HepG2 (cell line): ENCODE results near the gene PTPN3. TPM values are rescaled to one million over a fixed set of nuclear protein-coding genes. Genes with fewer than 3 reads are reported as not detected.

Experiments
- ASH2L ChIP-seq: fragments of 300-600, 200-600 bp; sonication (generic); IDR thresholded peaks from 2 replicates; pipeline ENCODE4 v1.7.0; 2017; ENCODE audit warnings: low read depth, mild to moderate bottlenecking, moderate library complexity, mixed read lengths, low read length; ENCODE audit not compliant: insufficient read length
- DPF2 ChIP-seq: sonication (generic); formaldehyde crosslinking; IDR thresholded peaks from 2 replicates; pipeline ENCODE4 v1.4.0; 2020; ENCODE audit warnings: mild to moderate bottlenecking, low read depth, missing genetic modification reagents, borderline replicate concordance
- EEA1 ChIP-seq: sonication (generic); formaldehyde crosslinking; IDR thresholded peaks from 2 replicates; pipeline ENCODE4 v1.5.1; 2020; ENCODE audit warnings: mild to moderate bottlenecking, missing genetic modification reagents, borderline replicate concordance
- ETV5 ChIP-seq: IDR thresholded peaks from 2 replicates; pipeline ENCODE4 v1.6.1; 2018; ENCODE audit warnings: missing biosample characterization, missing genetic modification reagents, inconsistent platforms, borderline replicate concordance
- HNRNPK ChIP-seq: fragments of 200-400 bp; formaldehyde crosslinking; IDR thresholded peaks from 2 replicates; pipeline ENCODE4 v1.6.1; 2018; ENCODE audit warnings: low read length, low read depth, moderate library complexity, mild to moderate bottlenecking; ENCODE audit not compliant: poor library complexity, severe bottlenecking
- MIXL1 ChIP-seq: IDR thresholded peaks from 2 replicates; pipeline ENCODE4 v1.6.1; 2016
- MTF1 ChIP-seq: sonication (generic); formaldehyde crosslinking; IDR thresholded peaks from 2 replicates; pipeline ENCODE4 v1.5.0; 2020; ENCODE audit warnings: missing genetic modification reagents
- MYPOP ChIP-seq: sonication (generic); formaldehyde crosslinking; IDR thresholded peaks from 2 replicates; pipeline ENCODE4 v1.8.1; 2023; ENCODE audit warnings: mild to moderate bottlenecking, moderate library complexity, missing genetic modification reagents
- NR3C1 ChIP-seq: sonication (generic); formaldehyde crosslinking; IDR thresholded peaks from 2 replicates; pipeline ENCODE4 v1.4.0; 2020; ENCODE audit warnings: missing genetic modification reagents
- RAD21 ChIP-seq: fragments of 450-650 bp; formaldehyde crosslinking; IDR thresholded peaks from 2 replicates; pipeline ENCODE4 v1.5.0; 2020; ENCODE audit warnings: mild to moderate bottlenecking
- RFX1 ChIP-seq: fragments of 450-650 bp; IDR thresholded peaks from 2 replicates; pipeline ENCODE4 v1.6.1; 2017
- RFX5 ChIP-seq: IDR thresholded peaks from 2 replicates; pipeline ENCODE4 v1.6.1; 2011; ENCODE audit warnings: low read depth, low read length, improper control_type of control experiment
- SIN3A ChIP-seq: IDR thresholded peaks from 2 replicates; pipeline ENCODE4 v1.6.1; 2011; ENCODE audit warnings: low read depth, mild to moderate bottlenecking, control low read depth, low read length, borderline replicate concordance
- SOX13 ChIP-seq, 3 experiments: fragments of 450-650 bp in 1 of 3; sonication (generic) in 1 of 3; formaldehyde crosslinking in 1 of 3; IDR thresholded peaks in 2 of 3; conservative IDR thresholded peaks in 1 of 3; 2 replicates each; pipeline versions ENCODE4 v1.5.0 to v1.6.1; 2016 to 2020; ENCODE audit warnings: antibody characterized with exemption in 1 of 3, mild to moderate bottlenecking in 1 of 3, missing compliant biosample characterization in 1 of 3, missing genetic modification reagents in 1 of 3, moderate library complexity in 1 of 3
- SRSF9 ChIP-seq: fragments of 200-400 bp; formaldehyde crosslinking; IDR thresholded peaks from 2 replicates; pipeline ENCODE4 v1.6.1; 2018; ENCODE audit warnings: borderline replicate concordance, mild to moderate bottlenecking, low read depth, low read length; ENCODE audit not compliant: insufficient read depth, poor library complexity, severe bottlenecking
- STAG1 ChIP-seq: sonication (generic); formaldehyde crosslinking; IDR thresholded peaks from 2 replicates; pipeline ENCODE4 v1.4.0; 2020; ENCODE audit warnings: missing genetic modification reagents
- XRCC5 ChIP-seq: fragments of 200-400 bp; formaldehyde crosslinking; optimal IDR thresholded peaks from 2 replicates; pipeline ENCODE3; 2017; ENCODE audit warnings: mild to moderate bottlenecking, low read length
- ZC3H13 ChIP-seq: sonication (generic); formaldehyde crosslinking; IDR thresholded peaks from 2 replicates; pipeline ENCODE4 v1.8.1; 2023; ENCODE audit warnings: mild to moderate bottlenecking, missing genetic modification reagents, moderate library complexity
- ZNF207 ChIP-seq: fragments of 450-650 bp; IDR thresholded peaks from 2 replicates; pipeline ENCODE4 v1.6.1; 2016; ENCODE audit warnings: antibody characterized with exemption, borderline replicate concordance
- ZNF274 ChIP-seq: sonication (generic); formaldehyde crosslinking; IDR thresholded peaks from 2 replicates; pipeline ENCODE4 v1.5.1; 2020; ENCODE audit warnings: mild to moderate bottlenecking, missing genetic modification reagents
- ZNF331 ChIP-seq: sonication (generic); formaldehyde crosslinking; IDR thresholded peaks from 2 replicates; pipeline ENCODE4 v1.4.0; 2020; ENCODE audit warnings: missing genetic modification reagents
- ZNF350 ChIP-seq: sonication (generic); formaldehyde crosslinking; IDR thresholded peaks from 2 replicates; pipeline ENCODE4 v1.4.0; 2020; ENCODE audit warnings: mild to moderate bottlenecking, low read depth, missing genetic modification reagents, borderline replicate concordance
- ZNF562 ChIP-seq: sonication (generic); formaldehyde crosslinking; IDR thresholded peaks from 2 replicates; pipeline ENCODE4 v1.8.0; 2022; ENCODE audit warnings: missing genetic modification reagents, borderline replicate concordance
- ZNF619 ChIP-seq: sonication (generic); formaldehyde crosslinking; IDR thresholded peaks from 2 replicates; pipeline ENCODE4 v1.4.0; 2020; ENCODE audit warnings: mild to moderate bottlenecking, missing genetic modification reagents
- ZNF747 ChIP-seq: sonication (generic); formaldehyde crosslinking; IDR thresholded peaks from 2 replicates; pipeline ENCODE4 v1.8.1; 2023; ENCODE audit warnings: missing genetic modification reagents, mild to moderate bottlenecking, borderline replicate concordance
- ZSCAN25 ChIP-seq: sonication (generic); formaldehyde crosslinking; IDR thresholded peaks from 2 replicates; pipeline ENCODE4 v1.8.0; 2022; ENCODE audit warnings: mild to moderate bottlenecking, missing genetic modification reagents
- polyA plus RNA-seq, 8 experiments: library from polyadenylated mRNA; depleted of rRNA in 3 of 8; stranded (reverse) in 7 of 8; unstranded in 1 of 8; fragments of >200 nt; fragmentation: Illumina TruSeq in 4 of 8; extraction: Trizol in 4 of 8; gene quantifications; 2 replicates each; pipeline versions ENCODE4 v1.2.1 to v1.2.3, GENCODE V29; 2011 to 2016; ENCODE audit warnings: low read depth in 4 of 8, missing spikeins in 1 of 8, mixed read lengths in 1 of 8; ENCODE audit not compliant: insufficient read depth in 1 of 8
- total RNA-seq, 5 experiments: library from RNA; depleted of rRNA; stranded (reverse); fragments of >200 nt; fragmentation: Illumina TruSeq; extraction: Trizol; gene quantifications; 2 replicates each; pipeline ENCODE4 v1.2.3, GENCODE V29; 2016; ENCODE audit warnings: low read depth in 1 of 5
- TF ChIP-seq, protein P1 (sequence below): IDR thresholded peaks from 2 replicates; pipeline ENCODE4 v1.6.1; 2016; ENCODE audit warnings: control low read depth
- TF ChIP-seq, protein P2 (sequence below): sonication (generic); formaldehyde crosslinking; IDR thresholded peaks from 2 replicates; pipeline ENCODE4 v1.4.0; 2020; ENCODE audit warnings: missing genetic modification reagents, borderline replicate concordance

Gene PTPN3
- total and polyA plus RNA-seq, 2 of the 13 experiments (the other 11 are each of a cell fraction or from before 2014, with no cell fraction given) = 5.6 to 20.5 TPM

GRCh38 chr9:109507421-109507838 is 9.3 kb upstream of the PTPN3 start (continued):
- TF ChIP-seq MTF1 (no peak), SRSF9 (no peak), RAD21 (no peak), STAG1 (CRISPR knock-in tag) (no peak), ETV5 (peak; percentile 79; the same call in 1 of the 2 replicates), ZNF562 (no peak), DPF2 (CRISPR knock-in tag) (peak; percentile 95), EEA1 (CRISPR knock-in tag) (no peak), ZC3H13 (CRISPR knock-in tag) (no peak), ZNF747 (no peak), ZSCAN25 (no peak), MYPOP (CRISPR knock-in tag) (peak; percentile 56; the same call in 1 of the 2 replicates), ZNF619 (no peak), SIN3A (peak; percentile 50; the same call in 1 of the 2 replicates), RFX1 (no peak), MIXL1 (CRISPR knock-in tag) (peak; percentile 63; the same call in 1 of the 2 replicates), ZNF331 (CRISPR knock-in tag) (peak; percentile 88), ZNF350 (CRISPR knock-in tag) (peak; percentile 59; the same call in 1 of the 2 replicates), SOX13 (IDR thresholded peaks at IDR 0.05) (peak; percentile 71; the same call in 1 of the 2 replicates), SOX13 (CRISPR knock-in tag; conservative IDR thresholded peaks at IDR 0.05 in 1 of 2, IDR thresholded peaks at IDR 0.05 in 1 of 2) (peak in 1 of 2 experiments; percentile 87; a peak in 2 of 4 replicates), XRCC5 (peak; percentile 59), ZNF207 (no peak), ZNF274 (no peak), ASH2L (peak; percentile 44), NR3C1 (CRISPR knock-in tag) (no peak), HNRNPK (no peak), RFX5 (no peak)
- TF ChIP-seq, protein P1, sequence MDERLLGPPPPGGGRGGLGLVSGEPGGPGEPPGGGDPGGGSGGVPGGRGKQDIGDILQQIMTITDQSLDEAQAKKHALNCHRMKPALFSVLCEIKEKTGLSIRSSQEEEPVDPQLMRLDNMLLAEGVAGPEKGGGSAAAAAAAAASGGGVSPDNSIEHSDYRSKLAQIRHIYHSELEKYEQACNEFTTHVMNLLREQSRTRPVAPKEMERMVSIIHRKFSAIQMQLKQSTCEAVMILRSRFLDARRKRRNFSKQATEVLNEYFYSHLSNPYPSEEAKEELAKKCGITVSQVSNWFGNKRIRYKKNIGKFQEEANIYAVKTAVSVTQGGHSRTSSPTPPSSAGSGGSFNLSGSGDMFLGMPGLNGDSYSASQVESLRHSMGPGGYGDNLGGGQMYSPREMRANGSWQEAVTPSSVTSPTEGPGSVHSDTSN (CRISPR knock-in tag) = peak; percentile 42; the same call in 1 of the 2 replicates
- TF ChIP-seq, protein P2, sequence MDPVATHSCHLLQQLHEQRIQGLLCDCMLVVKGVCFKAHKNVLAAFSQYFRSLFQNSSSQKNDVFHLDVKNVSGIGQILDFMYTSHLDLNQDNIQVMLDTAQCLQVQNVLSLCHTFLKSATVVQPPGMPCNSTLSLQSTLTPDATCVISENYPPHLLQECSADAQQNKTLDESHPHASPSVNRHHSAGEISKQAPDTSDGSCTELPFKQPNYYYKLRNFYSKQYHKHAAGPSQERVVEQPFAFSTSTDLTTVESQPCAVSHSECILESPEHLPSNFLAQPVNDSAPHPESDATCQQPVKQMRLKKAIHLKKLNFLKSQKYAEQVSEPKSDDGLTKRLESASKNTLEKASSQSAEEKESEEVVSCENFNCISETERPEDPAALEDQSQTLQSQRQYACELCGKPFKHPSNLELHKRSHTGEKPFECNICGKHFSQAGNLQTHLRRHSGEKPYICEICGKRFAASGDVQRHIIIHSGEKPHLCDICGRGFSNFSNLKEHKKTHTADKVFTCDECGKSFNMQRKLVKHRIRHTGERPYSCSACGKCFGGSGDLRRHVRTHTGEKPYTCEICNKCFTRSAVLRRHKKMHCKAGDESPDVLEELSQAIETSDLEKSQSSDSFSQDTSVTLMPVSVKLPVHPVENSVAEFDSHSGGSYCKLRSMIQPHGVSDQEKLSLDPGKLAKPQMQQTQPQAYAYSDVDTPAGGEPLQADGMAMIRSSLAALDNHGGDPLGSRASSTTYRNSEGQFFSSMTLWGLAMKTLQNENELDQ (CRISPR knock-in tag) = 0 out of 2 replicates have a peak, but pooled peaks have one; percentile 25
